PFSK-1 (cell line): ENCODE measurements around the gene ADCY4.

Experiments used
- FOXP2 ChIP-seq: optimal IDR thresholded peaks from 2 replicates; pipeline ENCODE3; 2011; ENCODE audit warnings: borderline replicate concordance, control low read depth, inconsistent platforms; ENCODE audit not compliant: insufficient read depth; ENCODE audit errors: extremely low read length, extremely low read depth
- POLR2AphosphoS5 ChIP-seq: IDR thresholded peaks from 2 replicates; pipeline ENCODE4 v1.6.1; 2012; ENCODE audit warnings: low read depth, mild to moderate bottlenecking, control low read depth, low read length, moderate library complexity
- SIN3A ChIP-seq: IDR thresholded peaks from 2 replicates; pipeline ENCODE4 v1.6.1; 2012; ENCODE audit warnings: mild to moderate bottlenecking, low read length, moderate library complexity, borderline replicate concordance; ENCODE audit not compliant: insufficient read depth
- TAF1 ChIP-seq: IDR thresholded peaks from 2 replicates; pipeline ENCODE4 v1.6.1; 2012; ENCODE audit warnings: low read length, control low read depth, borderline replicate concordance; ENCODE audit not compliant: insufficient read depth
- TF ChIP-seq, protein P1 (sequence below), 2 experiments: IDR thresholded peaks; 2 replicates each; pipeline versions ENCODE4 v1.6.1 to v1.8.0; 2011 to 2012; ENCODE audit warnings: low read depth in 2 of 2, low read length in 2 of 2, control low read depth in 1 of 2, inconsistent platforms in 1 of 2, mild to moderate bottlenecking in 1 of 2, moderate library complexity in 1 of 2; ENCODE audit not compliant: insufficient read depth in 1 of 2

Gene ADCY4

DNA sequence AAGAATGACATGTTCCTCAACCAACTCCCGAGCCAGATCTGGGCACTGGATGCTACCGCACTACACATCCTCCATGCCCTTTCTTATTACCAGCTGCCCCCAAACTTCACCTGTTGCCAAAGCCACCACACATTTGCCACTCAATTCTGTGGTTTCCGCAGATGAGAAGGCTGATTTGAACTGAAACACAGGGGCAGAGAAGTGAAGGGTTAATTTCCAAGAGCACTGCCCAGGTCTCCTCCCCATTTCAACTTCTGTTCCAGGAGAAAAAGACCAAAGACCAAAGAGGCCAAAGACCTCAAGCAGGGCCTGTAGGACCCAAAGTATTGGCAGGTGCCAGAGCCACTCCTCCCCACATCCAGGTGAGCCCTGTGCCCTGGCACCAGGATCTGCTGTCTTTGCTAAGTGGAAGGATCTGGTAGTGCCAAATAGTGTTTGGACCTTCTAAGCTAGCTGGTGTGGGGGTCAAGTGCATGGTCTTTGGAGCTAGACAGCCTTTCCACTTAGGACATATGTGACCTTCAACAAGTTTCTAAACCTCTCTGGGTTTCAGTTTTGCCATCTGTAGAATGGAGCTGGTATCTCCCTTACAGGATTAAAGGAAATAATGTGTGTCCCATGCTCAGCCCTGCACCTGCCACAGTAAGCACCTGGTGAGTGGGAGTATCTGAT, 43.3 kb downstream of the ADCY4 start:
- TF ChIP-seq POLR2AphosphoS5 = no peak

DNA sequence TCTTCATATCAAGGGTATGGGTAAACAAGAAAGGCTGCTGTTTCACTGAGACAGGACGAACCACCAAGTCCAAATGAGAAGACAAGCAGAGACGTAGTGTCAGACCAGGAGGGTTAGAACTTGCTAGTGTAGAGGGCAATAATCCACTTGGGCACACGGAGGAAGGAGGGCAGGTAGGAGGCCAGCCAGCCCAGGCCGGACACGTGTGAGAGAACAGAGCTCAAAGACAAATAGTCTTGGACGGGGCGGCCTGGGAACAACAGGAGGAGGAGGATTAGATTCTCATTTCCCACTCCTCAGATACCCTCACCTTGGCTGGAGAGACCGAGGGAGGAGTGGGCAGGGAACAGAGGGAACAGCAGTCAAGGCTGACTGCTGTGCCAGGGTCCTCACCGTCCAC, 44.1 kb downstream of the ADCY4 start:
- TF ChIP-seq, protein P1, sequence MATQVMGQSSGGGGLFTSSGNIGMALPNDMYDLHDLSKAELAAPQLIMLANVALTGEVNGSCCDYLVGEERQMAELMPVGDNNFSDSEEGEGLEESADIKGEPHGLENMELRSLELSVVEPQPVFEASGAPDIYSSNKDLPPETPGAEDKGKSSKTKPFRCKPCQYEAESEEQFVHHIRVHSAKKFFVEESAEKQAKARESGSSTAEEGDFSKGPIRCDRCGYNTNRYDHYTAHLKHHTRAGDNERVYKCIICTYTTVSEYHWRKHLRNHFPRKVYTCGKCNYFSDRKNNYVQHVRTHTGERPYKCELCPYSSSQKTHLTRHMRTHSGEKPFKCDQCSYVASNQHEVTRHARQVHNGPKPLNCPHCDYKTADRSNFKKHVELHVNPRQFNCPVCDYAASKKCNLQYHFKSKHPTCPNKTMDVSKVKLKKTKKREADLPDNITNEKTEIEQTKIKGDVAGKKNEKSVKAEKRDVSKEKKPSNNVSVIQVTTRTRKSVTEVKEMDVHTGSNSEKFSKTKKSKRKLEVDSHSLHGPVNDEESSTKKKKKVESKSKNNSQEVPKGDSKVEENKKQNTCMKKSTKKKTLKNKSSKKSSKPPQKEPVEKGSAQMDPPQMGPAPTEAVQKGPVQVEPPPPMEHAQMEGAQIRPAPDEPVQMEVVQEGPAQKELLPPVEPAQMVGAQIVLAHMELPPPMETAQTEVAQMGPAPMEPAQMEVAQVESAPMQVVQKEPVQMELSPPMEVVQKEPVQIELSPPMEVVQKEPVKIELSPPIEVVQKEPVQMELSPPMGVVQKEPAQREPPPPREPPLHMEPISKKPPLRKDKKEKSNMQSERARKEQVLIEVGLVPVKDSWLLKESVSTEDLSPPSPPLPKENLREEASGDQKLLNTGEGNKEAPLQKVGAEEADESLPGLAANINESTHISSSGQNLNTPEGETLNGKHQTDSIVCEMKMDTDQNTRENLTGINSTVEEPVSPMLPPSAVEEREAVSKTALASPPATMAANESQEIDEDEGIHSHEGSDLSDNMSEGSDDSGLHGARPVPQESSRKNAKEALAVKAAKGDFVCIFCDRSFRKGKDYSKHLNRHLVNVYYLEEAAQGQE (IDR thresholded peaks at IDR 0.05; ENCODE audit: insufficient read depth in 1 of 2, low read depth in 2 of 2, low read length in 2 of 2) = no peak
- TF ChIP-seq POLR2AphosphoS5 = no peak
- no peak for TF ChIP-seq FOXP2
- TF ChIP-seq TAF1 = no peak
- no peak for TF ChIP-seq SIN3A

DNA sequence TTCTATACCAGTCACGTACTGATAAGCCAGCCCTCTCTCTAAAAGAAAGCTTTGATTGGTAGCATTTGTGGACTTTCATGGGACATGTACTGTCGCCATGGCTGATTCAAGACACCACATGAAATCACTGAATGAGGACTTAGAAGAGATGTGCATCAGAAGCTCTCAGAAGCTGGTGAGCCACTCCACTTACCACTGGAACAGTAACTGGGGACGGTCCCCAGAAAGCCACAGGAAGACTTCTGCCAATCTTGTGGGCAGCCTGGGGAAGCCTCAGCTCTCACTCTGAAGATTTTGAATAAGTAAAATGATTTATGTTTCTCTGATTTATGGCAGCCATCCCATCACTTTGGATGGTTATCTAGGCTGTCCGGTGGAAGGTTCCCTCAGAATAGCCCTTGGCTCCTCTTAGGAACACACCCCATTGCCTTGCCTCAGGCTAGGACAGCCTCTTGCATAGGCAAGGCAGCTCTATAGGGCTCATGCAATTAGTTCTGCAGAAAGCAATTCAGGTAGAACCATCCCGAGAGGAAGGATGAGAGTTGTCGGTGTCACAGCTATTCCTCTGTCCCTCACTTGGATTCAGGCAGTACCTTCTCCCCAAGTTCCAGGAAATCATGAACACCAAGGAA, 45.1 kb downstream of the ADCY4 start:
- TF ChIP-seq POLR2AphosphoS5 (no peak), FOXP2 (no peak), SIN3A (no peak), TAF1 (no peak)
- TF ChIP-seq, protein P1 (IDR thresholded peaks at IDR 0.05; ENCODE audit: insufficient read depth in 1 of 2, low read depth in 2 of 2, low read length in 2 of 2) = no peak

DNA sequence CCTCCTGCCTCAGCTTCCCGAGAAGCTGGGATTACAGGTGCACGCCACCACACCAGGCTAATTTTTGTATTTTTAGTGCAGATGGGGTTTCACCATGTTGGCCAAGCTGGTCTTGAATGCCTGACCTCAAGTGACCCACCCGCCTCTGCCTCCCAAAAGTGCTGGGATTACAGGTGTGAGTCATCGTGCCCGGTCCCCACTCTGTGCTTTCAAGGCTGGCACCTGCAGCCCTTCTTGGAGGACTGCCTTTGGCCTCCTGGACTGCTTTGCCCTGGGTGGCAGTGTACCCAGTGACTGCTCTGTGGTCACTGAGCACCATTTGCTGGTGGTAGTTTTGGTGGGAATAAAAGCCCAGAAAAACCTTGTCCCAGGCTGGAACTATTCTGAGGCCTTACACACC, 47.9 kb downstream of the ADCY4 start:
- no peak for TF ChIP-seq POLR2AphosphoS5
- no peak for TF ChIP-seq FOXP2
- TF ChIP-seq TAF1 = no peak
- TF ChIP-seq, protein P1 (IDR thresholded peaks at IDR 0.05; ENCODE audit: insufficient read depth in 1 of 2, low read depth in 2 of 2, low read length in 2 of 2) = no peak
- TF ChIP-seq SIN3A = no peak

DNA sequence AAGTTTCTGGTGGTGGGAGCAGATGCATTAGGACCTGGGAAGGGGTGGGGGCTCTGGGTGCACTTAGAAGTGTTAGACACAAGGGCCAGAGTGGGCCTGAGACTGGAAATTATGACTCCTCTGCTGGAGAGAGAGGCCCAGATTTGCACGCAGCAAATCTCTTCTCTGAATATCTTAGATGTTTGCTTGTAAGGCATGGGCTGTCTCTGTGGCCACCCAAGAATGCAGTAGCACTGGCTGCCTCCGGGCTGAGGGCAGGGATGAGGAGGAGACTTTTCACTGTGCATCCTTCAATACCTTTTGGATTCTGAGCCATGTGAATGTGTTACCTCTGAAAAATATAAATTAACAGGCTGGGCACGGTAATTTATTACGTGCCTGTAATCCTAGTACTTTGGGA, 49.5 kb downstream of the ADCY4 start:
- TF ChIP-seq, protein P1 (IDR thresholded peaks at IDR 0.05; ENCODE audit: insufficient read depth in 1 of 2, low read depth in 2 of 2, low read length in 2 of 2) = no peak
- TF ChIP-seq FOXP2 (no peak), TAF1 (no peak), POLR2AphosphoS5 (no peak), SIN3A (no peak)
